C4-2B (cell line): Measurements from ENCODE around the gene NUP98.

Source experiments
- CTCF ChIP-seq: fragments of 450-650 bp; conservative IDR thresholded peaks from 2 replicates; pipeline ENCODE4 v1.5.1; 2017; ENCODE audit warnings: mild to moderate bottlenecking
- ZFX ChIP-seq: fragments of 450-650 bp; IDR thresholded peaks from 2 replicates; pipeline ENCODE4 v1.6.1; 2017

GRCh38 chr11:3720997-3721396 lies 76.4 kb downstream of the NUP98 start:
- TF ChIP-seq CTCF (no peak), ZFX (no peak)
